Muscle of back (tissue), 11 donors: ENCODE measurements around the gene LPCAT1. TPM values are rescaled to one million over a fixed set of nuclear protein-coding genes. Genes with fewer than 3 reads are reported as not detected.

Experiments used
- DNase-seq, 3 donors: peaks; one replicate each; pipeline versions ENCODE4 v3.0.0 to v3.0.0-alpha.2; 2013
- polyA plus RNA-seq, 10 donors: library from polyadenylated mRNA; unstranded; fragments of 120-200 nt; gene quantifications; one replicate each; pipeline ENCODE4 v1.2.1, GENCODE V29; 2013; ENCODE audit not compliant: insufficient read length in 10 of 10

The LPCAT1 gene
- polyA plus RNA-seq, 10 donors: 28.8 to 50.9 (median 31.4) TPM

DNA sequence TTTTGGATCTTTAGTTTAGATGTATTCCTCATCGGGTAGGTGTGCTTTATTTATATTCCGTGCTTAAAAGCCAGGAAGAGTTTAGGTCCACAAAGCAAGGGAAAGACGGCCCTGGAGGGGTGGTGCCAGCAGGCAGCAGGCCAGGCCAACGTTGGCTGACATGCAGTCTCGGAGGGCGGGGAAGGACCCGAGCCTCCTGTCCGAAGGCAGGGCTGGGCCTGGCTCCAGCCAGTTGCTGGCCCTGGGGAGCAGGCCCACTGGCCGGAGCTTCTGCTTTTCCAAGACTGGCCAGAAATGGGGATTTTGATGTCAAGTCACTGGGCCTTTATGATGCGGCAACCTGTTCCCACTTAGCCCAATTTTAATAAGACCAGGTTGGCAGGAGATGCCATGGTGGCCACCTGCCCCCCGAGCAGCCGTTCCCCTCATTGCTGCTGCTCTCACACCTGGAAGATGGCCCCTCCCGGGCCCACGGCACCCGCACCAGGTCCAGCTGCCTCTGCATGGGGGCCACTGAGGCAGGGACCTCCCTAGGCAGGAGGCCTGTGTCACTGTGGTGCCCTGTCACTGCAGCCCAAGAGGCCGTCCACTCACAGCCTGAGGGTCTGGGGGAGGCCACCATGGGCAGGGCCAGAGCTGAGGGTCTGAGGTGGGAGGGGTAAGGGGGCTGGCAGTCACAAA, 23.2 kb downstream of the LPCAT1 start:
- peak in 2 of 3 donors; percentile 81 to 85 for DNase-seq

DNA sequence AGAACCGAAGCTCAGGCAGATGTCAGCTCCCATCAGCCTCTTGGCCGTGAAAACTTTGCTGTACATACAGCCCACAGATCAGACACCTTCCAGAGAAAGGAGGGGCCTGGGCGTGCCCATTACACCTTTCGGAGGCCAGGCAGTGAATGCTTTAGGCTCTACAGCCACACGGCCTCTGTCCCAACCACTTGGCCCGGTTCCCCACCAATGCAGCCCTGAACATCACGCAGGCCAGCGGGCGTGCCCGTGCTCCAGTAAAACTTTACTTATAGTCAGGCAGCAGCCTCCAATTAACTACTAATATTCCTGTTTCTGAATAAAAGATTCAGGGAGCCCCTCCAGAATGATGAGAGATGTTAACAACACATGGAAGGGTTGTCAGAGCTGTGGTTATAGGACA, 23.9 kb downstream of the LPCAT1 start:
- no peak for DNase-seq

DNA sequence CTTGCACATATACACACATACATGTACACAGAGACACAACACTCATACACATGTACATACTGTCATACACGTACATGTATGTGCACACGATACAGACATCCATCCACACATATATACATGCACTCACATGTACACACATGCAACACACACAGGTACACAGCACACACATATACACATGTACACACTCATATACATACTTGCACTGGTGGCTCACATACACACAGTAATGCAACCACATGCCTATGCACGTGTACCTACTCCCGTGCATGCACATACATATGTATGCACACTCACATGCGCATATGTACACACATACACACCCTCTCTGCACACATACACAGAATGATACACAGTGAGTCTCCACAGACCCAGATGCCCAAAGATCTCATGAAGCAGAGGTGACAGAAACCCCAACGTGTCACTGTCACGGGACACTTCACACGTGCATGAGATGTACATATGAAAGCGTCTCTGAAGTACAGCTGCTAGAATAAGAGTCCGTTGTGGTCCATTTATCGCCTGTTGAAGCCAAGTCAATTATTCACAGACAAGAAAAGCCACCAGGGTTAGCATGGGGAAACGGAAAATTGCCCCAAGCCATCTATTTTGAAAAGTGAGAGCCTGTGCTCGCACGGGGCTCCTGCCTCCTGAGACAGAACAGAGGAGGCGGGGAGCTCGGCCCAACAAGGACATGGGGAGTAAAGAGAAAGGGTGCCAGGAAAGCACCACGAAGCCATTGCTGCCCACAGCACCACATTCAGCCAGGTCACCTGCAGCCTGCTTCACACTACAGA, 24.9 kb downstream of the LPCAT1 start:
- DNase-seq: no peak

GRCh38 chr5:1497795-1498622, 25.8 kb downstream of the LPCAT1 start:
- peak in 2 of 3 donors; percentile 58 to 74 for DNase-seq

GRCh38 chr5:1497242-1497777, 26.4 kb downstream of the LPCAT1 start:
- no peak for DNase-seq

DNA sequence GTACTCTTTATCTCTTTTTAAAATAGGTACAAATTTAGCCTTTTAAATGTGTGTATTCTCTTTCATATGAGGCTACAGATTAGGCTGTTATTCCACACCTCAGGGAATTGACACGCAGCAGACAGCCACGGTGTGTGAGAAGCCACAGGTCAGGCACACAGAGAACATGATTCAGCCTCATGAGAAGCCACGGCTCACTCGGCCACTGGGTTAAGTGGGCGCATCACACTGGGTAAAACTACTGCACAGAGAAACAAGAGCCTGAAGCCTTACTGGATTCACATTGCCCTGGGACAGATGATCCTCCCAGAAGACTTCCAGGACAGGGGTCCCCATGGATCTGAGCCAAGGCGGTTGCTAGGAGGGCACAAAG, 28.2 kb downstream of the LPCAT1 start:
- DNase-seq: no peak

GRCh38 chr5:1494780-1495524, 28.8 kb downstream of the LPCAT1 start:
- peak in 1 of 3 donors; percentile 44 for DNase-seq

DNA sequence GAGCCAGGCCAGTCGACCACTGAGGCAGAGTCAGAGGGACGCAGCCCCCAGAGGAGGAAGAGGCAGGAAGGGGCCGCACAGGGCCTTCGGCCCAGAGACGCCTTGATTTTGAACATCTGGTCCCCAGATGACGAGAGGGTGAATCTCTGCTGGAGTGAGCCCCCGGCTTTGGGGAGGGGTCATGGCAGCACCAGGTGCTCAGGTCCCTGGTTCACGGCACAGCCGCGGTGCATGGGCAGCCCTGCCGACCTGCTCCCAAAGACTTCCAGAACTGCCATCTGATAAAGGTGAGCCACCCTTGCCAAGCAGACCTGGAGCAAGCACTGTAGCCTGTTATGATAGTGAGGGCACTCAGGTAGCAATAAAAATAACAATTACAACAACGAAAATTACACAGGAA, 29.8 kb downstream of the LPCAT1 start:
- DNase-seq: no peak

DNA sequence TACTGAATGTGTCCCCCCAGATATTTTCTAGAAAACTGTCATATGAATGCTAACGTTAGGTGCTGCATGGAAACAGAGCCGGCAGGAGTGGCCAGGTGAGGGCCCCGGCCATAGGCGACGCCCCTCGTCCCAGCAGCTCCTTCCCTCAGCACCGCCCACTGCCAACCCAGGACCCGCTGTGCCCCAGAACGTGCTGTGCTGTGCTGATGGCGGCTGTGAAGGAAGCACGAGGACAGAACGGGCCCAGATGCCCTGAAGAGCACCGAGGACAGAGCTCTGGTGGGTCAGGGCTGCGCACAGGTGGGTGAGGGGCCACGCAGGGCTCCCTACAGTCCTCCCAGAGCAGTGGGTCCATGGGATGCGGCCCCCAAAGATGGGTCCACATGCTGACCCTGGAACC, 30.3 kb downstream of the LPCAT1 start:
- DNase-seq: no peak

- no peak for DNase-seq
Observed at GRCh38 chr5:1492757-1493156, 31.0 kb downstream of the LPCAT1 start.

GRCh38 chr5:1490376-1490775, 33.4 kb downstream of the LPCAT1 start:
- DNase-seq: no peak

DNA sequence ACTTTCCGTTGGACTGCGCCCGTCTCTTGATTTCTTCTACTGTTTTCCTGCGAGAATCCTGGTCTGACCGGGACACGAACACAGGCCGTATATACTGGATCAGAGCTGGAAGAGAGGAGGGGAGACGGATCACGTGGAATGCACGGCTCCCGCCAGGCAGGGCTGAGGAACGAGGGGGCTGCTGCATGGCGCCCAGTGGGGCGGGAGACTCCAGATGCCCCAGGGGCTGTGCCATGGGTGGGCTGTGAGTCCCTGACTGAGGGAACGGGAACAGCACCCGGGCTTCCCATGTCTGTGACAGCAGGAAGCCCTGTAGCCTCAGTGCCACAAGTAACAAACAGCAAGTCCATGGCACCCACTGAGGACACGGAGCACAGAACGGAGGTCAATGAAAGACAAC, 34.0 kb downstream of the LPCAT1 start:
- DNase-seq: no peak

GRCh38 chr5:1488882-1489680, 34.7 kb downstream of the LPCAT1 start:
- no peak for DNase-seq

- no peak for DNase-seq
Observed at GRCh38 chr5:1487079-1487764, 36.5 kb downstream of the LPCAT1 start.

GRCh38 chr5:1486271-1486670, 37.5 kb downstream of the LPCAT1 start:
- DNase-seq: no peak

DNA sequence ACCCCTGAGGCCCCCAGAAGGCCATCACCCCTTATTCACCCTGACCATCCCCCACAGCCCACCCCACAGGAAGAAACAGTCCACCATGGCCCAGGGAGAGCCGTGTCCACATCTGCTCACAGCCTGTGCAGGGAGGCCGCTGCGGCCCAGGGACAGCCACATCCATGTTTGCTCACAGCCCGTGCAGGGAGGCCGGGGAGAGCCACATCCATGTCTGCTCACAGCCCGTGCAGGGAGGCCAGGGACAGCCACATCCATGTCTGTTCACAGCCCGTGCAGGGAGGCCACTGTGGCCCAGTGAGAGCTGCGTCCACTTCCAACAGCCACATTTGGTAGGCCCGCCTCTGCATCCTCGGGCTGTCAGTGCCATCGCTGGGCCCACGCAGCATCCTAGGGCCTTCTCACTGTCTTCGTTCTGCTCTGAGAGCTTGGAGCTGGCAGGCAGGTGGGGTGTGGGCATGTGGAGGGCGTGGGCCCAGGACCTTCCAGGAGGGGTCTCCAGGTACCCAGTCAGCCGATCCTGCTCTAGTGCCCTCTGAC, 38.1 kb downstream of the LPCAT1 start:
- DNase-seq: no peak

DNA sequence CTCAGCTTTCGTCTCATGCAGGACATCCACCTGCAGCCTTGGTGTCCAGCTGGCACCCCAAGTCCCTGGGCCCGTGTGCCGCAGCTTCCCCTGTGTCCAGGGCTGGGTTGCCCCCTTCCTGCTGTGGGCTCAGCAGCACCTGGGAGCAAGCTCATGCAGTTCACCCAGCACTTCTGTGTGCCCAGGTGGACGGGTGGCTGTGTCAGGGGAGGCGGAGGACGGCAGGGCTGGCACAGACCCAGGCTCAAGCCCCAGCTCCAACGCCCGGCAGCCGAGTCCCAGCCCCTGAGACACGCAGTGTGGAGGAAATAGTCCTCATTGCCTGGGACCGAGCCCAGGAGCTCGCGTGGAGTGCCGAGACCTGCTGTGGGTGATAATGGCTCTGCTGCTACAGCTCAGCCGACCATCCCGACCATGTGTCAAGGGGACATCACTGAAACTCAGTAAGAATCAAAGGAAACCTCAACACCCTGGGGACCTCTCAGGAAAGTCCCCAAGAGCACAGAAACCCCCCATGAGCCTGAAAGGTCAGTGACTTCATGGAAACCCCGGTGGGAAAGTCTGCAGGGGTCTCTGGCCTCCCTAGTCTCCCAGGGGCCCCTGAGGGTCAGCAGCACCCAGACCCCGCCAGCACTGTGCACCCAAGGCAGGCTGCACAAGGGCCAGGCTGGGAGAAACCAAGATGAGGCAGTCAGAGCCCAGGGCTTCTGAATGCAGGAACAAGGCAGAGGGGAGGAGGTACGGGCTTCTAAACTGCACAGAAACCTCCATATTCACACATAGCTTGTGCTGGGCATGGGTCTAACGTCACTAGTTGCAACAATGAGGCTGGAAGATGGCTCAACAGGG, 38.8 kb downstream of the LPCAT1 start:
- no peak for DNase-seq

DNA sequence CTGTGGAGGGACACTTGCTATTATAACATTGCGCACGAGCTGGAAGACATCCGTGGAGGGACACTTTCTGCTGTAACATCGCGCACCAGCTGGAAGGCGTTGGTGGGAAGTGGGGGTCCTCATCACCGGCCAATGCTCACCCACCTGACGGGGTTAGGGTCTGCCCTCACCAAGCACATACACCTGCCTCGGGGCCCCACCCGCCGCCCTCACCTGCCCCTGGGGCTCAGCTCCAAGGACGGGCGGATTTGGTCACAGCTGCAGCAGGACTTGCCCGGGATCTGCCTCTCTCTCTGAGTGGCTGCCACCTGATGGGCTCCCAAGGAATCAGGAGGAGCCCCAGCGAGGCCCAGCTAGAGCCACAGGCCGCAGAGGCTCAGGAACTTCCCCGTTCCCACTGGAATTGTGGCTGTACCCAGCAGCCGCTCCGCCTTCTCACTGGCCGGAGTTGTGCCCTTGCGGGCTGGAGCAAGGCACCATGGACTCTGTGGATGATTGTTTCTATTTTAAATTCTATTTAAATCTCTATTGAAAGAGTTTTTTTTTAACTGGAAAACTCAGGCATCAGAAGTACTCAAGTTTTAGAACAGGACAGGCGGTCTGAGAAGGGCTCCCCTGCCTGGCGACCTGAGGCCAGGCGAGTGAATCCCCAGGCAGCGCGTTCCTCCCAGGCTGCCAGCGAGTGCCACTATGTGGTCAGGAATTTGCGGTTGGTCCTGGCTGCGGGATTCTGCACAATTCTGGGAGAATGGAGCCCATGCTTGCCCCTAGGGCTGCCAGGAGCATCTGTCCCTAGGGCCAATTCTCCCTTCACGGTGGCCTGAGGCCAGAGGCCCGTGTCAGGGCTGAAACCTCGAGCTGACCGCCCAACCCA, 39.7 kb downstream of the LPCAT1 start:
- no peak for DNase-seq
